Lower leg skin (tissue), 3 donors: Measurements from ENCODE around the gene OR4E1.

Source experiments
- POLR2A ChIP-seq, 2 donors: fragments of 450-650 bp; IDR thresholded peaks; one replicate each; pipeline ENCODE4 v1.6.1; 2016 to 2017; ENCODE audit warnings: antibody characterized with exemption in 2 of 2, mild to moderate bottlenecking in 1 of 2, moderate library complexity in 1 of 2
- TF ChIP-seq, protein P1 (sequence below), 3 donors: fragments of 450-650 bp; IDR thresholded peaks; one replicate each; pipeline ENCODE4 v1.5.1; 2016; ENCODE audit warnings: antibody characterized with exemption in 3 of 3, mild to moderate bottlenecking in 3 of 3, moderate library complexity in 2 of 3

DNA sequence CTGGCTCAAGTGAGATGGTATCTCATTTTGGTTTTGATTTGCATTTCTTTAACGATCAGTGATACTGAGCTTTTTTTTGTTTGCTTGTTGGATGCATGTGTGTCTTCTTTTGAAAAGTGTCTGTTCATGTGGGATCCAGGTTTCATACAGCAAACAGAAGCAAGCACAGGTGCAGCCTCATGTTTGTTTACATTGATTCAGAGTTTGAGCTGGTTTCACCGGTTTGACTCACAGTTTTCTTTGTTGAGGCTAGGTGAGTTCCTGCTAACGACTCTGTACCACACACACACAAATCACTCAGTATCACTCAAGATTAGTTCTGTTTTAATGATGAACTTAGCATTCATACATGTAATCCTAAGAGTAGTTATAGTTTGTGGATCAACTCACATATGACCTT lies 42.5 kb downstream of the OR4E1 start:
- TF ChIP-seq, protein P1, sequence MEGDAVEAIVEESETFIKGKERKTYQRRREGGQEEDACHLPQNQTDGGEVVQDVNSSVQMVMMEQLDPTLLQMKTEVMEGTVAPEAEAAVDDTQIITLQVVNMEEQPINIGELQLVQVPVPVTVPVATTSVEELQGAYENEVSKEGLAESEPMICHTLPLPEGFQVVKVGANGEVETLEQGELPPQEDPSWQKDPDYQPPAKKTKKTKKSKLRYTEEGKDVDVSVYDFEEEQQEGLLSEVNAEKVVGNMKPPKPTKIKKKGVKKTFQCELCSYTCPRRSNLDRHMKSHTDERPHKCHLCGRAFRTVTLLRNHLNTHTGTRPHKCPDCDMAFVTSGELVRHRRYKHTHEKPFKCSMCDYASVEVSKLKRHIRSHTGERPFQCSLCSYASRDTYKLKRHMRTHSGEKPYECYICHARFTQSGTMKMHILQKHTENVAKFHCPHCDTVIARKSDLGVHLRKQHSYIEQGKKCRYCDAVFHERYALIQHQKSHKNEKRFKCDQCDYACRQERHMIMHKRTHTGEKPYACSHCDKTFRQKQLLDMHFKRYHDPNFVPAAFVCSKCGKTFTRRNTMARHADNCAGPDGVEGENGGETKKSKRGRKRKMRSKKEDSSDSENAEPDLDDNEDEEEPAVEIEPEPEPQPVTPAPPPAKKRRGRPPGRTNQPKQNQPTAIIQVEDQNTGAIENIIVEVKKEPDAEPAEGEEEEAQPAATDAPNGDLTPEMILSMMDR (IDR thresholded peaks at IDR 0.05): no peak
- no peak for TF ChIP-seq POLR2A (IDR thresholded peaks at IDR 0.05)
